ENCODE data around the gene U2AF2.
"Not testable (repeated sequence)": the region's sequence is repeated elsewhere in the genome, so short reads cannot be mapped to it uniquely, and the experiment has no call there.

The U2AF2 gene

DNA sequence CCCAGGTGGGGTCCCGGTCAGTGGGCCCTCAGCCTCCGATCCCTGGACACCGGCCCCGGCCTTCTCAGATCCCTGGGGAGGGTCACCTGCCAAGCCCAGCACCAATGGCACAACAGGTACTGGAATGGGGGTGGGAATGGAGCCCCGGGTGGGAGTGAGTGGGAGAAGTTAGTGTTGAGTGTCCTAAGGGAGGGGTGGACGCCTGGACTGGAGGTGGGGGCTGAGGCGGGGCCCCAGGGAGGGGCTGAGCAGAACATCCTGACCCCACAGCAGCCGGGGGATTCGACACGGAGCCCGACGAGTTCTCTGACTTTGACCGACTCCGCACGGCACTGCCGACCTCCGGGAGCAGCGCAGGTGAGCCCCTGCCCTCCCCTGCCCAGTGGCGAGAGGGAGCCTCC is 37.8 kb downstream of the U2AF2 start:
- no peak for DNase-seq

- DNase-seq, result no peak
Observed at GRCh38 chr19:55693336-55693974, 38.6 kb downstream of the U2AF2 start.

- no peak for DNase-seq
Observed at GRCh38 chr19:55694241-55694655, 39.4 kb downstream of the U2AF2 start.

DNA sequence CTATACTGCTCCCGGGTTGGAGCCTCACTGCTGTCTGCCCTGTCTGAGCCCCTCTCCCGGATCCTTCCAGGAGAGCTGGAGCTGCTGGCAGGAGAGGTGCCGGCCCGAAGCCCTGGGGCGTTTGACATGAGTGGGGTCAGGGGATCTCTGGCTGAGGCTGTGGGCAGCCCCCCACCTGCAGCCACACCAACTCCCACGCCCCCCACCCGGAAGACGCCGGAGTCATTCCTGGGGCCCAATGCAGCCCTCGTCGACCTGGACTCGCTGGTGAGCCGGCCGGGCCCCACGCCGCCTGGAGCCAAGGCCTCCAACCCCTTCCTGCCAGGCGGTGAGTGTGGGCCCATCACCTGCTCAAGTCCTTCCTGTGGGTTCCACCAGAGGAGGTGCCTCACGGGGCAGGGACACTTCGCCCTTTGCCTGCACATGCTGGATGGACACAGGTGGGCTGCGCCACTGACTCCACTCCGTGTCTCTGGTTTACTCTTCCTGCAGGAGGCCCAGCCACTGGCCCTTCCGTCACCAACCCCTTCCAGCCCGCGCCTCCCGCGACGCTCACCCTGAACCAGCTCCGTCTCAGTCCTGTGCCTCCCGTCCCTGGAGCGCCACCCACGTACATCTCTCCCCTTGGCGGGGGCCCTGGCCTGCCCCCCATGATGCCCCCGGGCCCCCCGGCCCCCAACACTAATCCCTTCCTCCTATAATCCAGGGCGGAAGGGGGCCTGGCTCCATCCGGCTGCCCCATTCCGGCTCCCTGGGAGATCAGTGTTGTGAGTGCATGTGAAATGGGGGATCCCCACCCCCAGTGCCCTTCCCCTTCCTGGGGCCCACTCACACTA is 40.0 kb downstream of the U2AF2 start:
- no peak for DNase-seq

DNA sequence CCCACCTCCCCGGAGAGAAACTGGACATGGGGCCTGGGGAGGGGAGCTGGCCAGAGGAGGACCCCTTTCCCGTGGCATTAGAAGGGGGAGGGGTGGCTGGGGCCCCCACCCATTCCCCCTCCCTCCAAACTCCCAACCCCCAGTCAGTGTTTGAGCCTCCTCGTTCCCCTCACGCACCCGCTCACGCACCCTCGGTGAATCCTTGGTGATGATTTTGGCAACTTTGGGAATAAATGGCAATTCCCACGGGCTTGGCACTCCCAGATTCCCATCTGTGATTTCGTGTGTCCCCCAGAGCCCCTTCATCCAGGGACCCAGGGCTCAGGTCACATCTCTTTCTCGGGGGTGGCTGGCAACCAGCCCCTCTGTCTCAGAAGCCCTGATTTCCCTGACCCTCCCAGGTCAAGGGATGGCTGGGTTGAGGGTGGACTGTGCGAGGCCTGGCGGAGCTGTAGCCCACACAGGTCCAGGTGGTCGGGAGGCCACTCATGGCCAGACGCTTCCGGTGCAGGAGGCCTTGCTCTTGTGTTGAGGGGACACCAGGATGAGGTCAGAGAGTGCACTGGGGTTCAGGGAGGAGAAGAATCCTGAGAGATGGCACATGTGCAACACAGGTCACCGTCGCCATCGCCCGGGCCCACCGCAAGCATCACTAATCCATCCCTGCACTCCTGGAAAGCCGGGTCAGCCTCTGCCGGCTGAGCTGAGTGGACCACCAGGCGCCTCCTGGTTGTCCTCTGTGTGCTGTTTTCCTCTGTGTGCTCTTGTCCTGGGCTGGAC is 40.9 kb downstream of the U2AF2 start:
- DNase-seq, result no peak

DNA sequence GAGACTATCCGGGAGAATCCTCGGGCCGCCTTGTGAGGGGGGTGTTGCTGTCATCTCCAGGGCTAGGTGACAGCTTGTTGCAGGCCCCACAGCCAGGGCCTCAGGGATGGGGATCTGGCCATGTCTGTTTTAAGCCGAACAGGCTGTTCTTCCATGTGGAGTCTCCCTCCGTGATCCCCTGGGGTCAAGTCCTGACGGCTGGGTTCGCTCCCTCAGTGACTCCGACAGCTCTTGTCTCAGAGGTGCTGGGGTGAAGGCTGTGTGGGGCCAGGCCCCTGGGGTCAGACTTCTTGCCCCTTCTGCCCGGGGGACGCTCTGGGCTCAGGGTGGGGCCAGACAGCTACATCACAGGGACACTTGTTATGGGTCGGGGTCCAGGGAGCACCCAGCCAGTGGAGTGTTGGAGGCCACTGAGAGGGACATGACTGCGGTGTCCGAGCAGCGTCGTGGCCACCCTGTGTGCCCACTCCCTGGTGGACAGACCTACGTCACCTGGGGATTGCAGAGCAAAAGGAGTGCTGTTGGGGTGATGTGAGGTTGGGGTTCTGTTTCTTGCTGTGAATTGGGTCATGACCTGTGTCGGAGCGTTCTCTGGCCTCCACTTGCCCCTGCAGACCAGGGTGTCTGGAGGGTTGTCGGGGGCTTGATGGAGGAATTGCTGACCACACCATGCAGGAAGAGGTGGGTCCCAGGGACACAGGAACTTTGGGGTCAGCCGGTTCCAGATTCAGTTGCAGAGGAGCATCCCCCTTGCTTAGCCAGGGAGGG is 41.6 kb downstream of the U2AF2 start:
- DNase-seq, result no peak

GRCh38 chr19:55697069-55697440 is 42.2 kb downstream of the U2AF2 start:
- DNase-seq, result no peak

DNA sequence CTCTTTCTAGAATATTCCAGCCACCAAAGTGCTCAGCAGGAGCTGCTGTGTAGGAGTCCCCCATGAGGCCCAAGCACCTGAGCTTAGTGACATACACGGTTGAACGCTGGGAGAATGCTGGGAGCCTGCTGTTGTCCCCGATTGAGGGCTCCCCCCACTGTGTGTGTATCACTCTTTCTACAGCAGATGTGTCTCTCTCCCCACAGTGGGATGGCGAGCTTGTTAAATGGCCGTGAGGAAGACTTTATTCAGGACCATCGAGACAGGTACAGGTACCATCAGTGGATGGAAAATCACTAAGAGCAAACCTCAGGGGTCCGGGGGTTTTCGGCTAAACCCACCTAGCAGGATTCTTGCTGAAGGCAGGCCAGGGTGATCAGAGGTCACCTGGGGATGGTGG is 42.9 kb downstream of the U2AF2 start:
- no peak for DNase-seq

DNA sequence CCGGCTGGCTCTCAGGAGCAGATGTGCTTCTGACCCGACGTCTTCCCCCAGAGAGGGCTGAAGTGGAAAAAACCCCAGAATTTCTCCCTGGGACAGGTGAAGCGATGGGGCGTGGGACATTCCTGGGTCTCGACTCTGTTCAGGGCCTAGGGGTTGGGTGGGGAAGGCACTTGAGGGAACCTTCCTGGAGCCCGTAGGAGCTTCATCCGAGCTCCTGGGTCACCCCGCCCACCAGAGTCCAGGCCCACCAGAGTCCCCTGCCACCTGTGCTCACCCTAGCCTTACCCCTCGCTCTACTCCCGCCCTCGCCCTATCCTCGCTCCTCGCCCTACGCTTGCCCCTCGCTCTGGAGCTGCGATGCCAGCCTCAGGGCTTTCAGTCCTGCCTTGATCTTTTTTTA is 43.4 kb downstream of the U2AF2 start:
- DNase-seq, result no peak

DNA sequence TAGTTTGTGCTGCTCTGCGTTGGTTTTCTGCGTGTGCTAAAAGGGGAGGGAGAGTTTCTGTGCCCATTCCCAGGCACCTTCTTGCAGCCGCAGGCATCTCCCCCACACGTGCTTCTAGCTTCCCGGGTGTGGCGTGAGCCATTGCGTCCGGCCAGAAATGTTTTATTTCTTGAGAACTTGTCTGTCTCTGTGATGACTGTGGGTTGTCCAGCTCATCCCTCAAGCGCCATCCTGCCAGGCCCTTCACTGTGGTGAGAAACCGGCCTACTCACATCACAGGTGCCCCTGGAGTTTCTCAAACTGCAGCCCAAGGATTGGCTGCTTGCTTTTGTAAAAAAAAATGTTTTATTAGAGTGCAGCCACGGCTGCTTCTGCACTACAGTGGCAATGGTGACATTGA is 44.4 kb downstream of the U2AF2 start:
- DNase-seq, result no peak

GRCh38 chr19:55700813-55701212 is 46.0 kb downstream of the U2AF2 start:
- DNase-seq, result no peak

GRCh38 chr19:55702131-55702627 is 47.3 kb downstream of the U2AF2 start:
- peak; percentile 90 for DNase-seq

DNA sequence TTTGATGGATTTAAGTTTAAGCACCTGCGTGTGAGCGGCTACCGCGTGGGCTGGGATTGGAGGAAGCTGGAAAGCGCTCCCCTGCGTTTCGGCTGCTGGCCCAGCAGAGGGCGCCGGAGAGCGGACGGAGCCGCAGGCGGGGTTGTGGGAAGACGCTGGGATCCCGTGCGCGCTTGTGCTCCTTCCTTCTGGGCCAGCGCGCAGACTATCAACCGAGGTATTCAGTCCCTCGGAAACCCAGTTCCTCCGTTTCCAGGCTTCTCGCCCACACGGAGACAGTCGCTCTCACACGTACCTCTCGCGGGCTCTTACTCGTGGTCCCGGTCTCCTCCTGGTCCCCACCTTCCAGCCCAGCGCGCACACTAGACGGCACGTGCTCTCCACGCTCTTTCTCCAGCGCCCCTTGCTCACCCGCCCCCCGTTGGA is 49.0 kb downstream of the U2AF2 start:
- peak; percentile 63 for DNase-seq

DNA sequence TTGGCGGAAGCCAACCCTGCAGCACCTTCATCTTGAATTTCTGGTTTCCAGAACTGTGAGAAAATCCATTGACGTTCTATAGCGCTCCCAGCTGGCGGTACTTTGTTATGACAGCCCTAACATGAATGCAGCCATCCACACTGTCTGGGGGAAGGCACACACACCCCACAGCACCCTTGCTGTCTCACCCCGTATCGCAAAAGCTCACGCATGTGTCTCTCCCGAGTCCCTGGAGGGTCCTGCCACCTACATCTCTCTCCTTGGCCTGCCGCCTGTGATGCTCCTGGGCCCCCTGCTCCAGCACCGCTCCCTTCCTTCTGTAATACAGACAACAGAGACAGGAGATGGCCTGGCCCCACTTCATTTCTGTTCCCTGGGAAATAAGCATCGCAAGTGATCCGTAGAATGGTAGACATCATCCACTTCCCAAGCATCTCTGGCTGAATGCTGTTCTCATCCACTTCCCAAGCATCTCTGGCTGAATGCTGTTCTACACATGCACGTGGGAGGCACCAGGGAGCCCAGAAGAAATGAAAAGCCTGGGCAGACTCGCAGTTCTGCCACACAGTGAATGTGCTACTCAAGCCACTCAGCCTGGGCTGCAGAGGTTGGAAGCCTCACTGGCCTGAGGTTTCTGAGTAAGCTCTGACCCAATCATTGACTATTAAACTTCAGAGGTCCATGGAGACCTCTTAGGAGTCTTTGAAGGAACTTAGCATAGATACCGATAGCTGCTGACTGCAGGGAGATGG is 49.8 kb downstream of the U2AF2 start:
- peak; percentile 32 for DNase-seq

DNA sequence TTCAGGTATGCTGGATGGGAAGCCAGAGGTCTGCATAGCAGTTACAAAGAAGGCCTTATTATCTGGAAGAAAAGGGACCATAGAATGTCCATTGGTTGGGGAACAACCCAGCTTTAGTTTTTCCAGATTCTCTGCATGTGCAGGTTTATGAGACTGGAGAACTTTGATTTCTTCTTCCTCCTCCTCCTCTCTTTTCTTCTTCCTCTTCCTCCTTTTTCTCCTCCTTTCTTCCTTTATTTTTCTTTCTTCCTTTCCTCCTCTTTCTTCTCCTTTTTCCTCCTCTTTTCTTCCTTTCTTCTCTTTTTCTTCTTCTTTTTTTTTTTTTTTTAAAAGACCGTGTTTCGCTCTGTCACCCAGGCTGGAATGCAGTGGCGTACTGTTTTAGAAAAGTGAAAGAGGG is 51.1 kb downstream of the U2AF2 start:
- no peak for DNase-seq

DNA sequence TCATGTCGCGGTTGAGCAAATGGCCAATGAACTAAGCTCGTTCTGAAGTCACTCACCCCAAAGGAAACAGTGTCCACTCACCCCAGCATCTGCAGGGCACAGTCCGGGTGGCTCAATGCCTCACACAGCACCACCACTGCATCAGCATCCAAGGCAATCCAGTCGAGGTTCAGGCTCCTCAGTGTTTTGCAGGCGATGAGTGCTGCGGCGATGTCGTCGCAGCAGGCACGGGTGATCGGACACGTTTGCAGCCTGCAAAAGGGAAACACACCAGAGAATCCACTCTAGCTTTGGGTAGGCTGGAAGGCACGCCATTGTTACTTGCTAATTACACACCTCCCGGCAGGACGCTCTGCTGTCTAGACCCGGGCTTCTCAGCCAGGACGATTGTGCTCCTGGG is 56.9 kb downstream of the U2AF2 start:
- DNase-seq, result no peak

- DNase-seq, result no peak
Observed at GRCh38 chr19:55712804-55713631, 58.2 kb downstream of the U2AF2 start.

- no peak for DNase-seq
Observed at GRCh38 chr19:55716531-55716930, 61.7 kb downstream of the U2AF2 start.

- DNase-seq, result no peak
Observed at GRCh38 chr19:55717251-55717650, 62.4 kb downstream of the U2AF2 start.

DNA sequence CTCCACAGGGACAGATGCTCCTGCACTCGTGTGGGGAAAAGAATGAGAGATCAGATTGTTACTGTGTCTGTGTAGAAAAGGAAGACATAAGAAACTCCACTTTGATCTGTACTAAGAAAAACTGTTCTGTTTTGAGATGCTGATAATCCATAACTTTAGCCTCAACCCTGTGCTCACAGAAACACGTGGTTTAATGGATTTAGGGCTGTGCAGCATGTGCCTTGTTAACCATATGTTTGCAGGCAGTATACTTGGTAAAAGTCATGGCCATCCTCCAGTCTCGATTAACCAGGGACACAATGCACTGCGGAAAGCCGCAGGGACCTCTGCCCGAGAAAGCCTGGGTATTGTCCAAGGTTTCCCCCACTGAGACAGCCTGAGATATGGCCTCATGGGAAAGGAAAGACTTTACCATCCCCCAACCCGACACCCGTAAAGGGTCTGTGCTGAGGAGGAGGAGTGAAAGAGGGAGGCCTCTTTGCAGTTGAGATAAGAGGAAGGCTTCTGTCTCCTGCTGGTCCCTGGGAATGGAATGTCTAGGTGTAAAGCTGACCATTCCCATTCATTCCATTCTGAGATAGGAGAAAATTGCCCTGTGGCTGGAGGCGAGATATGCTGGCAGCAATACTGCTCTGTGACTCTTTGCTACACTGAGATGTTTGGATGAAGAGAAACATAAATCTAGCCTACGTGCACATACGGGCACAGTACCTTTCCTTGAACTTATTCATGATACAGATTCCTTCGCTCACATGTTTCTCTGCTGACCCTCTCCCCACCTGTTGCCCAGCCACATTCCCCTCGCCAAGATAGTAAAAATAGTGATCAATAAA is 63.3 kb downstream of the U2AF2 start:
- not testable (repeated sequence) for DNase-seq

Data from hematopoietic multipotent progenitor cell treated with erythropoietin and hydrocortisone succinate and interleukin-3 and kit ligand, for 6 days (in vitro differentiated cells).